Measurements from ENCODE around the gene KIRREL1. TPM values are rescaled to one million over a fixed set of nuclear protein-coding genes. Genes with fewer than 3 reads are reported as not detected.

Gene KIRREL1
- total RNA-seq, 1 donor from 2014 or later, result 166 TPM

DNA sequence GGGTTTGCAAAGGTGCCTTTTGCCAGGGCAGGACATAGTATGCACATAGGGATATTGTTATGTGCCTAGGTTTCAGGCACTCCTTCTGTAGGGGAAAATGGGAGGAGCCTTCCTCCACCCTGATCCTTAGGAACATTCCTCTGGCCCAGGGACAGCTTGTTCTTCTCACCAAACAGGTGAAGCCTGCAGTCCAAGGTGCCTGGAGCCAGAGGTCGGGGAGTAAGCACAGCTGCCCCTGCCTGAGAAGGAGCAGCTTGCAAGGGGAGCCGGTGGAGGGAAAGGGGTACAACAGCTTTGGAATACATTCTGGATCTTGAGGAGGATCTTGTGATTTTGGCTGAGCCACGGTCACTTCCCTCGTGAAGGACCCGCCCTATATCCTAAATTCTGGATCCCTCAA is 104.8 kb downstream of the KIRREL1 start:
- no peak overlapping the region for H3K27ac Mint-ChIP-seq (ENCODE audit: unreplicated experiment)

DNA sequence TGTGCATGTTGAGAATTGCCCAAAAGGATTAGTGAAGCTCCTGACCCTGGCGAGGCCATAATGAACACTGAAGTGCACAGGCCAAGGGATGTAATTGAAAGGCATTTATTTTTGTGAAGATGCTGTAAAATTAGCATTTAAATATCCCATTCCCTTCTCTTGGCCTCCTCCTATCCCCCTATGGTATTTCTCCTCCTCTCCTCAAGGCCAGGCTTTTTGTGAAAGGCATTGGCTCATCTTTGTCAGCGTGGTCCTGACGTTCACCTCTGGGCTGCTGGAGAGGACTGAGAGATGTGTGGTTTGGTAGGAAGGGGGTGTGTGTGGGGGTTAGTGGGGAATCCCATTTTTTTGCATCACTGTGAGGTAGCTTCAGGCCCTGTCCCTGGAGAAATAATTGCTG is 105.7 kb downstream of the KIRREL1 start:
- Mint-ChIP-seq H3K9me3 (ENCODE audit: low read depth) (no peaks in the 10 kb centered on the region), H3K4me3 (ENCODE audit: unreplicated experiment) (no peak overlapping the region), H3K27ac (ENCODE audit: unreplicated experiment) (no peak overlapping the region), H3K4me1 (ENCODE audit: low read depth) (peaks cover 4% of the 10 kb centered on the region), H3K36me3 (ENCODE audit: low read depth) (peaks cover 29% of the 10 kb centered on the region), H3K27me3 (ENCODE audit: low read depth) (no peaks in the 10 kb centered on the region)
- TF ChIP-seq, protein P1, sequence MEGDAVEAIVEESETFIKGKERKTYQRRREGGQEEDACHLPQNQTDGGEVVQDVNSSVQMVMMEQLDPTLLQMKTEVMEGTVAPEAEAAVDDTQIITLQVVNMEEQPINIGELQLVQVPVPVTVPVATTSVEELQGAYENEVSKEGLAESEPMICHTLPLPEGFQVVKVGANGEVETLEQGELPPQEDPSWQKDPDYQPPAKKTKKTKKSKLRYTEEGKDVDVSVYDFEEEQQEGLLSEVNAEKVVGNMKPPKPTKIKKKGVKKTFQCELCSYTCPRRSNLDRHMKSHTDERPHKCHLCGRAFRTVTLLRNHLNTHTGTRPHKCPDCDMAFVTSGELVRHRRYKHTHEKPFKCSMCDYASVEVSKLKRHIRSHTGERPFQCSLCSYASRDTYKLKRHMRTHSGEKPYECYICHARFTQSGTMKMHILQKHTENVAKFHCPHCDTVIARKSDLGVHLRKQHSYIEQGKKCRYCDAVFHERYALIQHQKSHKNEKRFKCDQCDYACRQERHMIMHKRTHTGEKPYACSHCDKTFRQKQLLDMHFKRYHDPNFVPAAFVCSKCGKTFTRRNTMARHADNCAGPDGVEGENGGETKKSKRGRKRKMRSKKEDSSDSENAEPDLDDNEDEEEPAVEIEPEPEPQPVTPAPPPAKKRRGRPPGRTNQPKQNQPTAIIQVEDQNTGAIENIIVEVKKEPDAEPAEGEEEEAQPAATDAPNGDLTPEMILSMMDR (IDR thresholded peaks at IDR 0.05), result no peak
- DNase-seq (ENCODE audit: low spot score), result no peak

More for the DNA sequence above, 104.8 kb downstream of the KIRREL1 start:
- Mint-ChIP-seq H3K27me3 (ENCODE audit: low read depth) (no peaks in the 10 kb centered on the region), H3K4me3 (ENCODE audit: unreplicated experiment) (no peak overlapping the region), H3K9me3 (ENCODE audit: low read depth) (no peaks in the 10 kb centered on the region), H3K36me3 (ENCODE audit: low read depth) (peaks cover 38% of the 10 kb centered on the region), H3K4me1 (ENCODE audit: low read depth) (peaks cover 4% of the 10 kb centered on the region)
- TF ChIP-seq, protein P1 (IDR thresholded peaks at IDR 0.05), result no peak
- no peak for DNase-seq (ENCODE audit: low spot score)

DNA sequence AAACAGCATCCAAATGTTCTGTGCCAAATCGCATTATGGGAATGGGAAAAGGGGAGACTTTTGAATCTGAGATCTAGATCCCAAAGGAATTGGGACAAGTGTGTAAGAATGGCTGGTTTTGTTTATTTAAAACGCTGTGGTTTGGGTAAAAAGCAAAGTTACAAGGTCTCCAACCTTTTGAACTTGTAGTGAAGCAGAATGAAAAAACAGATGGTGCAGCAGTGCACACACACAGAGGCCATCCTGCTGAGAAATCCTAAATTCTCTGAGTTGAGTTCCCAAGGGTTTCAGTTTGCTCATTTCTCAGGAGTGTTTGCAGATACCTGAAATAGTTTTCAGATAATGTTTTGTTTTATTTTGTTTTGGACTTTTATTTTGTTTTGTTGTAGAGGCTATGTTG is 107.1 kb downstream of the KIRREL1 start:
- H3K4me1 Mint-ChIP-seq (ENCODE audit: low read depth), result peaks cover 4% of the 10 kb centered on the region
- DNase-seq (ENCODE audit: low spot score), result no peak
- no peak overlapping the region for H3K27ac Mint-ChIP-seq (ENCODE audit: unreplicated experiment)
- no peaks in the 10 kb centered on the region for H3K27me3 Mint-ChIP-seq (ENCODE audit: low read depth)
- peaks cover 17% of the 10 kb centered on the region for H3K36me3 Mint-ChIP-seq (ENCODE audit: low read depth)
- no peaks in the 10 kb centered on the region for H3K9me3 Mint-ChIP-seq (ENCODE audit: low read depth)
- TF ChIP-seq, protein P1 (IDR thresholded peaks at IDR 0.05), result no peak
- H3K4me3 Mint-ChIP-seq (ENCODE audit: unreplicated experiment), result no peak overlapping the region

DNA sequence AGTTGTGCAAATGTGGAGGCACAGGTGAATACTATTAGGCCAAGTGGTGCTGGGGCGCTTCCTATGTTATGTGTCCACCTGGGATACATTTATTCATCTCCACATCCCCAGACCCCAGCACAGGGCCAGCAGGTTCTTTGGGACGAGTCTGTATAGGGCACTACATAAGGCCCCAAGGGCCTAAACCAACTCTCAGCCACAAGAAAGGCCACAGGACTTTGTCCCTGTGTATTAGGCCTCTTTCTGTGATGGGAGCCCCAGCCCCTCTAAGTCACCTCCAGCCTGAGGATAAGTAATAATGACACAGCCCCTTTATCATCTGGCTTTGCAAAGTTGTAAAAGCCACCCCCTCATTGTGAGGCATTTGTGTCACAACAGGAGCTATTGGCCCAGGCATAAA is 108.0 kb downstream of the KIRREL1 start:
- TF ChIP-seq, protein P1 (IDR thresholded peaks at IDR 0.05), result no peak
- Mint-ChIP-seq H3K27ac (ENCODE audit: unreplicated experiment) (no peak overlapping the region), H3K27me3 (ENCODE audit: low read depth) (no peaks in the 10 kb centered on the region), H3K36me3 (ENCODE audit: low read depth) (peaks cover 12% of the 10 kb centered on the region), H3K4me1 (ENCODE audit: low read depth) (peaks cover 4% of the 10 kb centered on the region), H3K4me3 (ENCODE audit: unreplicated experiment) (no peak overlapping the region), H3K9me3 (ENCODE audit: low read depth) (no peaks in the 10 kb centered on the region)
- DNase-seq (ENCODE audit: low spot score), result no peak

DNA sequence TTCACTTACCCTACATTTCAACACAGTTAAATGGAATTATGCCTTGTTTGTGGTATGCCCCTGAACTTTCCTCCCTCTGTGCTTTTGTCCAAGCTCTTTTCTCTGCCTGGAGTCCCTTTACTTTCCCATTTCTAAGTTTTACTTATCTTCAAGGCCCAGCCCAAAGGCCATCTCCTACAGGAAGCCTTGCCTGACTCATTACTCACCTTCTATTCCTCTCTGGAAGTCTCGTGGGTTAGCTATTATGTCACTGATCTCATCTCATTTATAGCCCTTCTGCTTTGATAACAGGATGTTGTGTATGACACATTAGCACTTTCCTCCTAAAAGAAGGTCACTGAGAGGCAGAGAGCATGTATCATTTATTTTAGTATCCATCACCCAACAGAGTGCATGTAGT is 108.5 kb downstream of the KIRREL1 start:
- DNase-seq (ENCODE audit: low spot score), result no peak

More for the DNA sequence above, 108.5 kb downstream of the KIRREL1 start:
- Mint-ChIP-seq H3K4me3 (ENCODE audit: unreplicated experiment) (no peak overlapping the region), H3K27ac (ENCODE audit: unreplicated experiment) (no peak overlapping the region), H3K27me3 (ENCODE audit: low read depth) (no peaks in the 10 kb centered on the region), H3K36me3 (ENCODE audit: low read depth) (peaks cover 10% of the 10 kb centered on the region), H3K4me1 (ENCODE audit: low read depth) (peaks cover 4% of the 10 kb centered on the region), H3K9me3 (ENCODE audit: low read depth) (no peaks in the 10 kb centered on the region)
- TF ChIP-seq, protein P1 (IDR thresholded peaks at IDR 0.05), result no peak
